SKM-1 treated with dmso at 0.1 percent for 144 hours (cell line): ENCODE results near the gene FBN2.
"Not testable (repeated sequence)": the region's sequence is repeated elsewhere in the genome, so short reads cannot be mapped to it uniquely, and the experiment has no call there.

Experiments
- DNase-seq: peaks from one replicate; lab custom pipeline; 2025; ENCODE audit not compliant: unreplicated experiment; lab: John Stamatoyannopoulos, UW

The FBN2 gene

GRCh38 chr5:128535251-128535650, 2.8 kb downstream of the FBN2 start:
- DNase-seq = no peak

DNA sequence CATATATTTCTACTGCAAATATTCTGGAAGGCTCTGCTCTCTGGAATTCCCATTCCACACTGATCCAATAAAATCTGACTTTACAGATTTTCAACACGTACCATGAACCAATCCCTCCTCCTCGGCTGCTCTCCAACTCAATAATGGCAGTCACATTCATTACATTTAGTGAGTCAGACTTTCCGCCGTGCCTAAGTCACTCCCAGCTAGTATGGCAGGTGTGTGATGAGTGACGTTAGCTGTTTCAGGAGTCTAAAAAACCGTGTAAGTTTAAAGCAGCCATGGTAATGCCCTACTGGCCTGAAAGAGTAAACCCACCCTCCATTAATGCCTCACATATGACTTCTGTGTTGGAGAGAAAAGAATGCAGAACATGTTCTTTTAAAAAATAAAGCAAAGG, 3.3 kb downstream of the FBN2 start:
- DNase-seq = no peak

GRCh38 chr5:128532776-128533175, 5.3 kb downstream of the FBN2 start:
- no peak for DNase-seq

DNA sequence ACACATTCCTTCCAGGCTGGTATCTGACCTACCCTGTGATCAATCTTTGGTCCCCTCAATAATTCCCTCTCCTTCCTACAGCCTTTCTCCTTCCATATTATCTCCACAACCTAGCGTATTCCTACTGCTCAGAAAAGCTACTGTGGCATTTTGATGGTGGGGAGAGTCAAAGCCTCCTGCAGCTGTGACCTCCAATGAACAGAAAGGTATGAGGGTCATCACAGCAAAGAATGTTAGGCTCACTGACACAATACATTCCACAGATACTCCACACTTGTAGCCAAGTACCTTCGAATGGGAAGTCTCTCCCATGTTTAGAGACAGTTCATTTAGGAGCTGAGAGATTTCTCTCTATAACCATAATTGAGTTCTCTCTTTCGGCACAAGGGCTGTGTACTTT, 5.9 kb downstream of the FBN2 start:
- DNase-seq = no peak

DNA sequence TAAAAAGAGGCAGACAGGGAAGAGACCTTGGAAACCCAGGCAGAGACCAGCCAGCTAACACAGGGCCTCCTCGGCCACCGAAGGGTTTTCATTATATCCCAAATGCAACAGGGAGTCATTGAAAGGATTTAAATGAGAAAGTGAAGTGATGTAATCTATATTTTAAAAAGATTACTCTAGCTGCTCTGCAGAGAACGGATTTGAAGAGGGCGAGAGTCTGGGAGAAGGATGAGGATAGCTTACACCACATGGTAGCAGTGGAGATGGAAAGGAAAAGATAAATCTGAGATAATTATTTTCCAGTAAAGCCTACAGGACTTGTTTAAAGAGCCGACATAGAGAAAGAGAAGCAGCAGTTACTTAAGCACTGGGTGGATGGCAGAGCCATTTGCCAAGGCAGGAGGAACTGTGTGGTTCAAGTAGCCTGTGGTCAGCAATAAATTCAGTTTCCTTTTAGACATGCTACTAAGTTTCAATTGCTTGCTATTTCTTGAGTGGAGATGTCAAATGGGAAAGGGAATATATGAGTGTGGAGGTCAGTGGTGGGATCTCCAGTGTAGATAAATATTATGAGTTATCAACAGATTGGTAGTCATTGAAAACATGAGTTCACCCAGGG, 9.3 kb downstream of the FBN2 start:
- no peak for DNase-seq

DNA sequence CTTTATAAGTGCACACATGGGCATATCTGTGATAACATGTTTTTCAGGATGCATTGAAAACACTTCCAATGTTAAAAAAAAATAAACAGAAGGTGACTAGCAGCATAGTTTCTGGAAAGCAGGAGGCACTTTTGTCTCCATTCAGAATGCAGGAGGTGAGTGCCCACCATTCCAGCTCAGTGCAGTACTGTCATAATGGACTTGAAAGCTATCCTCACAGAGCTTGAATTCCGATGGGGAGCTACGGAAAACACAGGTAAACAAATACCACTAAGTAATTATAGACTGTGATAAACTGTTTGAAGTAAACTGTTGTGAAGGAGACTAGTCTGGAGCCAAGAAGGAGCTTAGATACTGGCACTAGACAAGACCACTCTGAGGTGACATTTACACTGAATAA, 9.9 kb downstream of the FBN2 start:
- no peak for DNase-seq

DNA sequence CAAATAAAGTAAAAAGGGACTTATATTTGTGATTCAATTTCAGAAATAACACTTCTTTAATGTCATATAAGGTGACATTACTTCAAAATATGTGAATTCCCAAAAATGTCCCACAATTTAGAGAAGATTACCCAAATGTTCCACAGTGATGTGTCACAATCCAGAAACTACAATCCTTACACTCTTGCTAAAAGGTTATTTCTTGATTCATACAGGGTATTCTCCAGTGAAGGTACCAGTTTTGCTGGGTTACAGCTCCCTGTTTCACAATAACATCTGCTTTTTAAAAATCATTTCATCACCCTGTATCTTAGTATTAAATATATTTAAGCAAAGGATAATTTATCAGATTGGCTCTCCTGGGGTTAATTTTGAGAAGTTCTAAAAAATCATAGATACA, 11.0 kb downstream of the FBN2 start:
- DNase-seq = no peak

DNA sequence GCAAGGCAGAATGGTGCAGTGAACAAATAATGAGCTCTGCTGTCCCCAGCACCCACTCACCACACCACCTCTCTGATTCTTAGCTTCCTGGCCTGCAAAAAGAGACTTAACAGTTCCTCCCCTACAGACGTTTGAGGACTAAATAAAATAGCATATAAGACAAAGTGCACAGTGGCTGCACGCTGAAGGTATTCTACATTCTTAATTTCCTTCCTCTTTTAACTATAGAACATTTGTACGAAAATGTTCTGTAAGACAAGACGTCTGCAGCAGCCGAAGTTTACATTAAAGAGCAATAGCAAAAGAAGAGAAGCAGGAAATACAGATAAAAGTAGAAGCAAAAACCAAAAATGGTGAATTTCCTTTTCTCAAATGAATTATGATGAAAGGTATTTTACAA, 15.7 kb downstream of the FBN2 start:
- no peak for DNase-seq

GRCh38 chr5:128519827-128520226, 18.2 kb downstream of the FBN2 start:
- DNase-seq = no peak

DNA sequence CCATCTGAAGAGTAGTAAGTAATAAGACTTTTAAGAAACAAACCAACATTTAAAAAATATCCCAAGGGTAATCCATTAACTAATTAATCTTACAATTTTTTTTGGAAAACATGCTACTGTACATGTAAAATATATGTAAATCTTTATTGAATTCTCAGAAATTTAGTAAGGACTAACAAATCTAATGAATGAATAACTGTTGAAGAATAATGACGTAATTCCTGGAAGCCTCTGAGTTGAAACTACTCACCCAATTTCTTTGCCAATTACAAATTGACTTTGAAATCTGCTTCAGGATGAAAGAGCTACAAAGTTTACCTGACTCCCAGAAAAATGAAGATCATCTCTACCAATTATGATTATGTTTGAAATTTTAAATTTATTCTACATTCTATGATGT, 21.1 kb downstream of the FBN2 start:
- DNase-seq = no peak

DNA sequence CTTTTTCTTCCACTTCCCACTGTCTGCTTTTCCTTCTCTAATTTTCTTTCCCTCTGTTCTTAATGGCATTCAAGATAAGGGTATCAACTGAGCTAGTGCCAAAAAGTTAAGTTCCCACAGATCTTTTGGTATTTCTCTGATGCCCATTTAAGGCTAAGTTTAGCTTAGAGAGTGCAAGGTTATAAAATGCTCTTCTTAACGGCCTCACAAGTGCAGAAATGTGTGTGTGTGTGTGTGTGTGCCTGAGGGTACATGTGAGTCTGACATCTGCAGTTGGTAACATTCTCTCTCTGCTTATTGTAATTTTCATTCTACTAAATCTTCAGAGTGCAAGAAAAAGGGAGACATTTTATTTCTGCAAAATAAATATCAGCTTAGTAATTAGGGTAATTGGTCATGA, 24.2 kb downstream of the FBN2 start:
- DNase-seq = no peak

GRCh38 chr5:128512894-128513293, 25.2 kb downstream of the FBN2 start:
- no peak for DNase-seq

DNA sequence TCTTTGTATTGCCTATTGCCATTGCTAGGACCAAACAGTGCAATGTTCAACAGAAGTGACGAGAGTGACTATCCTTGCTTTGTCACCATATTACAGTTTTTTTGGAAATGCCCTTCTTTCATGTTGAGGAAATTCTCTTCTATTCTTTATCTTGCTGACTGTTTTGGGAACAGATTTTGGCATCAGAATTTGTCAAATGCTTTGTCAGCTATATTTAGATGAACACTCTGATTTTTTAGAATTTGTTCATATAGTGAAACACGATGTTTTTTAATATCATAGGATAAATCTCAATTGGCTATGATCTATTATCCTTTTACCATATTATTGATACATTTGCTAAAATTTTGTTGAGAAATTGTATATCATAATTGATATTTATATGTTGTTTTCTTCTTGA, 31.4 kb downstream of the FBN2 start:
- DNase-seq = no peak

DNA sequence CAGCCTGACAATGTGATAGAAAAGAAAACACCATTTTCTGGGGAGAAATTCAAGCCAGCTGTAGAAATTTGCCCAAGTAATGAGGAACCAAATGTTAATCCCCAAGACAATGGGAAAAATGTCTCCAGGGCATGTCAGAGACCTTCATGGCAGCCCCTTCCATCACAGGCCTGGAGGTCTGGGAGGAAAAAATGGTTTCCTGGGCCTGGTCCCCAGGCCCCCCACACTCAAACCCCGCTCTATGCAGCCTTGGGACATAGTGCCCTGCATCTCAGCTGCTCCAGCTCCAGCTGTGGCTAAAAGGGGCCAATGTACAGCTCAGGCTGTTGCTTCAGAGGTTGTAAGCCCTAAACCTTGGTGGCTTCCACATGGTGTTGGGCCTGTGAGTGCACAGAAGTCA, 34.3 kb downstream of the FBN2 start:
- DNase-seq = not testable (repeated sequence)

DNA sequence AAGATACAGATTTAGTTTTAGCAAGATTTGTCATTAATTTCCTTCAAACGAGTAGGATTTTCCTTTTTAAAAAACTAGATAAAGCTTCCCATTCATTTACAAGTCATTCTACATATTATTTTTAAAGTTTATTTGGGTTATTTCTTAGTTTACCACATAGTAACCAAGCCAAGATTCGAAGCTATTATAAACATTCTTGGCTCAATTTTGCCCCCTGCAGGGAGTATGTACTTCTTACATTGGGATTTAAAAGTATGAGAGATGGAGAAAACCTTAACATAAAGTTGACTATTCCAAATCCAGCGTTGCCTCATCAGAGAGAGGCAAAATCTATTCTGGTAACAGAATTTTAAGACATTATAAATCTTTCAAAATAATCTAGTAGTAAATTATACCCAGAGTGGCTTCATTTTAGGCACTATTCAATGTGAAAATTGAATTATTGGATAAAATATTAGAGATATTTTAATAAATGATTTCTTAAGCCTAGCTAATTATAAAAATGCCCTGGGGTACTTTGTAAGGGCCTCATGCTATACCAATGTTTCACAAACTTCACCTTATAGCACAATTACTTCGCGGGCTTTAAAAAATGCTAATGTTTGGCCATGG, 39.1 kb downstream of the FBN2 start:
- no peak for DNase-seq

GRCh38 chr5:128494516-128494915, 43.5 kb downstream of the FBN2 start:
- DNase-seq = no peak

- DNase-seq = no peak
These were observed 44.3 kb downstream of the FBN2 start for GRCh38 chr5:128493657-128494329.

DNA sequence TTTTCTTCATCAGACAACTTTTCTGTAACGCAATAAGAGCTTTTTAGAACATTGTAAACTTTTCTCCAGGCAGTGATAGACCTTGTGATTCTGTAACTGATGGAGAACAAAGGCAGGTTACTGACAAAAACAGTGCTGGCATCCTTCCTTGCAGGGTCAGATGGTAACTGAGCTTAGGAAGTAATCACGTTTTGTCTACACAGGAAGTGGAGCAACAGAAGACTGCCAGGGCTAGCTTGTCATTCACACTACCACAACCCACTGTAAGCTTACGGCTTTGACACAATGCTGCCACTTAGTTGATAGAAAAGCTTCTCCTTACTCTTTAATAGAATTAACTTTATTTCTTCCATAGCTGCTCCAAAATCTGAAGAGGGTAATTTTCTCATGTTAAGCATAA, 46.8 kb downstream of the FBN2 start:
- peak; percentile 22 for DNase-seq

GRCh38 chr5:128490761-128491160, 47.3 kb downstream of the FBN2 start:
- DNase-seq = no peak

DNA sequence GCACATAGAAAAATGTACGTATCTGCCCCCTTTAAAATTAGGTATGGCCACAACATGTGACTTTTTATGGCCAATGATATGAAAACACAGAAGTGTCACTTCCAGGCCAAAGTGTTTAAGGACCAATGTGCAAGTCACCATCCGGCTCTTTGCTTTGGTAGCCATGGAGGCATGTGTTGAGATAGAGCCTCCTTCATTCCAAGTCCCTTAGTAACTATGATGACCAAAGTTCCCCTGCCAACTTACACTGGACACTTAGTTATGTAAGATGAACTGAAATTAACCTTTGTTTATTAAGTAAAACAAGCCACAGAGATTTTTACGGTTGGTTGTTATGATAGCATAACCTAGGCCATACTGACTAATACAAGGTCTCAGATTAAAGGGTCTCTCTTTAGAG, 51.0 kb downstream of the FBN2 start:
- DNase-seq = no peak

DNA sequence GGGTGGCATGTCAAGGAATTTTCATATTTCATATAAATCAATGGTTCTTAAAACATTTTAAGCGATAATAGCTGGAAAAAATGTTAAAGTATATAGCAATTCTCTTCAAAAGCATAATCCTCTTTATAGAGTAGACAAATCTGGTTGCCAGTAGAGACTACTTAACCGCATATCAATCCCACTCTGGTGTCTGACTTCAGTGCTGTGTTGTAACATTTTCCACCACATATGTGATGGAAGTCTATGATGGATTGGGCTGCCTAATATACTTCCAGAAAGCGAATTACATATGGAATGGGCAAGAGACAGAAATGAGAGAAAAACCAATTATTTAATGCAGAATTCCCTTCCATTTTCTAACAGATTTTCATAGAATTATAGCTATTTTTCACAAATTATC, 54.3 kb downstream of the FBN2 start:
- no peak for DNase-seq

GRCh38 chr5:128480906-128481633, 57.0 kb downstream of the FBN2 start:
- no peak for DNase-seq
